GM23248 (cell line): ENCODE measurements around the gene CLCN4. TPM values are rescaled to one million over a fixed set of nuclear protein-coding genes. Genes with fewer than 3 reads are reported as not detected.

Source experiments
- DNase-seq: peaks from one replicate; pipeline ENCODE4 v3.0.0-alpha.2; 2015
- H2AFZ ChIP-seq: fragments of 200-600 bp; sonication (generic); 2 replicates; pipeline ENCODE4 v1.6.1; 2016; ENCODE audit warnings: antibody characterized with exemption
- H3F3A ChIP-seq: fragments of 200-600 bp; sonication (generic); 2 replicates; pipeline ENCODE4 v1.6.1; 2016; ENCODE audit warnings: mild to moderate bottlenecking, antibody characterized with exemption, mixed run types; ENCODE audit not compliant: insufficient read depth
- H3K27ac ChIP-seq: fragments of 200-600 bp; sonication (generic); 2 replicates; pipeline ENCODE4 v1.5.1; 2016; ENCODE audit warnings: mild to moderate bottlenecking
- H3K27me3 ChIP-seq: fragments of 200-600 bp; sonication (generic); replicated peaks from 2 replicates; pipeline ENCODE4 v1.6.1; 2016; ENCODE audit warnings: mild to moderate bottlenecking; ENCODE audit not compliant: insufficient read depth
- H3K36me3 ChIP-seq: fragments of 200-600 bp; sonication (generic); 2 replicates; pipeline ENCODE4 v1.6.1; 2016; ENCODE audit warnings: low read depth, mild to moderate bottlenecking
- H3K4me1 ChIP-seq: fragments of 200-600 bp; sonication (generic); 2 replicates; pipeline ENCODE4 v1.6.1; 2016; ENCODE audit warnings: mild to moderate bottlenecking; ENCODE audit not compliant: insufficient read depth
- H3K4me2 ChIP-seq: fragments of 200-600 bp; sonication (generic); one replicate; pipeline ENCODE4 v1.6.1; 2016; ENCODE audit warnings: mild to moderate bottlenecking; ENCODE audit not compliant: unreplicated experiment
- H3K4me3 ChIP-seq: fragments of 200-600 bp; sonication (generic); 2 replicates; pipeline ENCODE4 v1.5.1; 2016; ENCODE audit warnings: mild to moderate bottlenecking
- H3K79me2 ChIP-seq: fragments of 200-600 bp; sonication (generic); 2 replicates; pipeline ENCODE4 v1.6.1; 2016; ENCODE audit warnings: mild to moderate bottlenecking; ENCODE audit not compliant: insufficient read depth
- H3K9ac ChIP-seq: fragments of 200-600 bp; sonication (generic); 2 replicates; pipeline ENCODE4 v1.6.1; 2016; ENCODE audit warnings: mild to moderate bottlenecking
- H3K9me2 ChIP-seq: fragments of 200-600 bp; sonication (generic); 2 replicates; pipeline ENCODE4 v1.6.1; 2016; ENCODE audit warnings: mixed run types, mild to moderate bottlenecking, moderate library complexity; ENCODE audit not compliant: insufficient read depth
- H3K9me3 ChIP-seq: fragments of 200-600 bp; sonication (generic); one replicate; pipeline ENCODE4 v1.6.1; 2017; ENCODE audit warnings: low read depth
- H4K20me1 ChIP-seq: fragments of 200-600 bp; sonication (generic); 2 replicates; pipeline ENCODE4 v1.6.0; 2016; ENCODE audit not compliant: insufficient read depth
- EZH2 ChIP-seq: fragments of 200-600 bp; sonication (generic); IDR thresholded peaks from 2 replicates; pipeline ENCODE4 v1.6.1; 2018; ENCODE audit warnings: antibody characterized with exemption, mild to moderate bottlenecking; ENCODE audit not compliant: insufficient read depth, poor library complexity, severe bottlenecking
- EZH2phosphoT487 ChIP-seq: fragments of 200-600 bp; sonication (generic); IDR thresholded peaks from 2 replicates; pipeline ENCODE4 v1.6.1; 2018; ENCODE audit warnings: antibody characterized with exemption, moderate library complexity, mild to moderate bottlenecking, low read depth; ENCODE audit not compliant: insufficient read depth
- WGBS, 2 experiments: methylation state at CpG; one replicate each; pipeline ENCODE4 v1.1.6; 2015 to 2017; ENCODE audit warnings: low lambda C conversion rate in 2 of 2, low coverage in 1 of 2; ENCODE audit errors: missing lambda C conversion rate in 2 of 2; 5-methylcytosine and 5-hydroxymethylcytosine counted together
- in situ Hi-C: fragments of 300-500 bp; cut with MboI; formaldehyde crosslinking; loops from 2 replicates; pipeline ENCODE4 v1.15.0; 2020
- polyA plus RNA-seq: library from polyadenylated mRNA; unstranded; fragments of >200 nt; fragmentation: Nextera tagmentation; extraction: Ambion mirVana; gene quantifications from 2 replicates; pipeline ENCODE4 v1.2.1, GENCODE V29; 2016
- total RNA-seq: library from RNA; depleted of rRNA; stranded (reverse); fragments of >200 nt; shearing (Covaris generic); gene quantifications from 2 replicates; pipeline ENCODE4 v1.2.3, GENCODE V29; 2014

CLCN4 gene
- total and polyA plus RNA-seq, 2 experiments from 2014 or later, result 0.29 to 0.97 TPM

DNA sequence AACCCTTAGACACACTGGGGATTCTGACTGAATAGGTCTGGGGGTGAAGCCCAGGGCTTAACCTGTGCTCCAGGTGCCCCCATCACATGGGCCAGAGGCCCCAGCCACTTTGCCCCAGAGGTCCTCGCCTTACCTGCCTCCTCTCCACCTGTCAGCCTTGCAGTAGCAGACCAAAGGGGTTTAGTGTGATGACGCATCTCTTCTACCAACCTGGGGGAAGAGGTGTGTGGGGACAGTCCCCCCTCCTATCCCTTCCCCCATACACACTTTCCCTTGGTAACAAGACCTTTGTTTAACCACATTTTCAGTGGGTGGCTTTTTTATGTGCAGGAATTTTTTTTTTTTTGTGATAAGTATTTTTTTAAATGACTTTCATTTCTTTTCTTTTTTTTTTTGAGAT lies 6.3 kb downstream of the CLCN4 start:
- Histone ChIP-seq H3K27ac (no peak overlapping the region), H3F3A (peaks cover under 1% of the 10 kb centered on the region; the same call in 1 of the 2 replicates), H3K79me2 (no peaks in the 10 kb centered on the region), H3K4me2 (no peak overlapping the region), H3K27me3 (no peaks in the 10 kb centered on the region), H4K20me1 (no peaks in the 10 kb centered on the region), H3K9me3 (no peaks in the 10 kb centered on the region), H3K36me3 (no peaks in the 10 kb centered on the region), H3K9me2 (no peaks in the 10 kb centered on the region), H2AFZ (no peak overlapping the region), H3K4me1 (no peaks in the 10 kb centered on the region), H3K4me3 (no peak overlapping the region), H3K9ac (no peak overlapping the region)
- TF ChIP-seq EZH2phosphoT487 (no peak), EZH2 (no peak)
- in situ Hi-C loops, result no loop called here
- WGBS, 2 experiments, result 83 to 88% methylated on average over 2 of the region's 2 CpGs
- no peak for DNase-seq

- Histone ChIP-seq H3K4me2 (no peak overlapping the region), H3K4me3 (no peak overlapping the region), H3K9me2 (no peaks in the 10 kb centered on the region), H3K9ac (no peak overlapping the region), H3K27me3 (no peaks in the 10 kb centered on the region), H3K4me1 (no peaks in the 10 kb centered on the region), H3K9me3 (no peaks in the 10 kb centered on the region), H3K27ac (no peak overlapping the region), H3K36me3 (no peaks in the 10 kb centered on the region), H2AFZ (no peak overlapping the region), H3K79me2 (no peaks in the 10 kb centered on the region), H3F3A (no peaks in the 10 kb centered on the region), H4K20me1 (no peaks in the 10 kb centered on the region)
- TF ChIP-seq EZH2 (no peak), EZH2phosphoT487 (no peak)
- in situ Hi-C loops, result no loop called here
- no peak for DNase-seq
- WGBS, 2 experiments, result 86 to 90% methylated on average over 10 to 11 of the region's 11 CpGs
Measured at GRCh38 chrX:10164879-10165278, 8.1 kb downstream of the CLCN4 start.

- Histone ChIP-seq H3F3A (no peaks in the 10 kb centered on the region), H3K36me3 (no peaks in the 10 kb centered on the region), H4K20me1 (no peaks in the 10 kb centered on the region), H3K9me2 (no peaks in the 10 kb centered on the region), H3K4me2 (no peak overlapping the region), H3K79me2 (no peaks in the 10 kb centered on the region), H3K27ac (no peak overlapping the region), H3K4me3 (no peak overlapping the region), H2AFZ (no peak overlapping the region), H3K9ac (no peak overlapping the region), H3K9me3 (no peaks in the 10 kb centered on the region), H3K4me1 (no peaks in the 10 kb centered on the region), H3K27me3 (no peaks in the 10 kb centered on the region)
- no peak for TF ChIP-seq EZH2phosphoT487
- TF ChIP-seq EZH2, result no peak
- in situ Hi-C loops, result no loop called here
- no peak for DNase-seq
- 86 to 87% methylated on average over 18 of the region's 18 CpGs for WGBS, 2 experiments
Measured at GRCh38 chrX:10165580-10166247, 8.9 kb downstream of the CLCN4 start.

DNA sequence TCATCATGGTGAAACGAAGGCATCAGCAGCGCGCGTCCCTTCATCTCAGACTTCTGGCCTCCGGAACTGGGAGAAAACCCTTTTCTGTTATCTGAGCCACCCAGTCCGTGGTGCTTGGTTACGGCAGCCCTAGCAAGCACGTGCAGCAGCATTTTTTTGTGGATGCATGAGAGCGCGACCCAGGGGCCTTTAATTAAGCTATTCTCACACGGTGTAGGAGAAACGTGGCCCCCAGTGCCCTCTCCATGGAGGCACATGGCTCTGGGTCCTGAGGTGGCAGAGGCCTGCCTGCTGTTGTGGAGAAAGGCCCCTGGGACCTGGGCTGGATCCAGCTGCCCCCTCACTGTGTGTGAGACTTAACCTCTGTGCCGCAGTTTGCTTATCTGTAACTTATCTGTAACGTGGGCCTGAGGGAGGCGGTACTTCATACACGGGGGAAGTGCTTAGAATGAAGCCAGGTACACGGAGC lies 9.5 kb downstream of the CLCN4 start:
- Histone ChIP-seq H3F3A (no peaks in the 10 kb centered on the region), H3K27ac (no peak overlapping the region), H3K9me3 (no peaks in the 10 kb centered on the region), H3K79me2 (no peaks in the 10 kb centered on the region), H2AFZ (no peak overlapping the region), H3K36me3 (no peaks in the 10 kb centered on the region), H3K4me3 (no peak overlapping the region), H3K9me2 (no peaks in the 10 kb centered on the region), H3K4me1 (no peaks in the 10 kb centered on the region), H3K4me2 (no peak overlapping the region), H4K20me1 (no peaks in the 10 kb centered on the region), H3K9ac (no peak overlapping the region), H3K27me3 (no peaks in the 10 kb centered on the region)
- TF ChIP-seq EZH2, result no peak
- no peak for TF ChIP-seq EZH2phosphoT487
- in situ Hi-C loops, result no loop called here
- 94 to 96% methylated on average over 8 to 17 of the region's 17 CpGs for WGBS, 2 experiments
- DNase-seq, result no peak
